ENCODE measurements around the gene SCARF1.
A peak's percentile ranks its signal among the peaks of the same experiment; 100 is the strongest.
"Not testable (repeated sequence)": the region's sequence is repeated elsewhere in the genome, so short reads cannot be mapped to it uniquely, and the experiment has no call there.

The SCARF1 gene

GRCh38 chr17:1645207-1646171 is at the start of gene SCARF1:
Gene SCARF1 (minus strand): TSS chr17:1645732. CDS start chr17:1645697, 35 bp downstream.
- DNase-seq: no peak

GRCh38 chr17:1693339-1693738 is 47.8 kb upstream of the SCARF1 start:
- no peak for DNase-seq

GRCh38 chr17:1690544-1691221 is 45.2 kb upstream of the SCARF1 start:
- DNase-seq: no peak

GRCh38 chr17:1688405-1688804 is 42.9 kb upstream of the SCARF1 start:
- not testable (repeated sequence) for DNase-seq

GRCh38 chr17:1686086-1686485 is 40.6 kb upstream of the SCARF1 start:
- DNase-seq: no peak

- DNase-seq: peak; percentile 96
These were observed 39.1 kb upstream of the SCARF1 start, which contains the start of gene PRPF8 for GRCh38 chr17:1684378-1685189. Gene PRPF8 (minus strand): TSS chr17:1684867. CDS start chr17:1684571, 296 bp downstream.

GRCh38 chr17:1683459-1683858 is 37.9 kb upstream of the SCARF1 start:
- no peak for DNase-seq

- no peak for DNase-seq
These were observed 30.9 kb upstream of the SCARF1 start for GRCh38 chr17:1676401-1676800.

- DNase-seq: no peak
These were observed 27.7 kb upstream of the SCARF1 start for GRCh38 chr17:1673041-1673785.

GRCh38 chr17:1663934-1664333 is 18.4 kb upstream of the SCARF1 start:
- DNase-seq: not testable (repeated sequence)

GRCh38 chr17:1661045-1661444 is 15.5 kb upstream of the SCARF1 start:
- DNase-seq: no peak

- no peak for DNase-seq
These were observed 12.6 kb upstream of the SCARF1 start for GRCh38 chr17:1658100-1658499.

- no peak for DNase-seq
These were observed 8.2 kb upstream of the SCARF1 start for GRCh38 chr17:1653735-1654134.

- DNase-seq: not testable (repeated sequence)
These were observed 7.3 kb upstream of the SCARF1 start for GRCh38 chr17:1652794-1653193.

GRCh38 chr17:1651559-1651844 is 6.0 kb upstream of the SCARF1 start:
- no peak for DNase-seq

- DNase-seq: no peak
These were observed 5.4 kb upstream of the SCARF1 start for GRCh38 chr17:1650731-1651558.

GRCh38 chr17:1649844-1650501 is 4.4 kb upstream of the SCARF1 start, which contains the start of gene RILP:
Gene RILP (minus strand): TSS chr17:1649866. CDS start chr17:1649804, 62 bp downstream.
- no peak for DNase-seq

- peak; percentile 39 for DNase-seq
These were observed 3.7 kb upstream of the SCARF1 start for GRCh38 chr17:1648963-1649843.

- DNase-seq: no peak
These were observed 2.8 kb upstream of the SCARF1 start for GRCh38 chr17:1648173-1648962.

Measured in NCI-H1092 (cell line).